HEK293T (cell line): ENCODE data around the gene RPP38.

Experiments
- BHLHE40 ChIP-seq: fragments of 450-650 bp; IDR thresholded peaks from 2 replicates; pipeline ENCODE4 v1.6.1; 2016; ENCODE audit warnings: mild to moderate bottlenecking, moderate library complexity, borderline replicate concordance
- FOXA1 ChIP-seq: fragments of 450-650 bp; IDR thresholded peaks from 2 replicates; pipeline ENCODE4 v1.6.1; 2016; ENCODE audit warnings: mild to moderate bottlenecking
- FOXK2 ChIP-seq: fragments of 450-650 bp; IDR thresholded peaks from 2 replicates; pipeline ENCODE4 v1.6.1; 2016; ENCODE audit warnings: mild to moderate bottlenecking
- FOXM1 ChIP-seq: fragments of 450-650 bp; IDR thresholded peaks from 2 replicates; pipeline ENCODE4 v1.6.1; 2017; ENCODE audit warnings: mild to moderate bottlenecking, borderline replicate concordance
- HDGF ChIP-seq: fragments of 450-650 bp; IDR thresholded peaks from 2 replicates; pipeline ENCODE4 v1.6.1; 2017; ENCODE audit warnings: antibody characterized with exemption, borderline replicate concordance
- NFRKB ChIP-seq: fragments of 450-650 bp; IDR thresholded peaks from 2 replicates; pipeline ENCODE4 v1.6.1; 2016; ENCODE audit warnings: mild to moderate bottlenecking, moderate library complexity
- SP1 ChIP-seq: fragments of 450-650 bp; IDR thresholded peaks from 2 replicates; pipeline ENCODE4 v1.6.1; 2017
- ZNF384 ChIP-seq: fragments of 450-650 bp; IDR thresholded peaks from 2 replicates; pipeline ENCODE4 v1.6.1; 2016

- no peak for TF ChIP-seq SP1
- no peak for TF ChIP-seq FOXM1
- no peak for TF ChIP-seq FOXA1
- TF ChIP-seq ZNF384 = no peak
- no peak for TF ChIP-seq BHLHE40
- no peak for TF ChIP-seq HDGF
- TF ChIP-seq FOXK2 = no peak
- no peak for TF ChIP-seq NFRKB
Observed at GRCh38 chr10:15059914-15060313, 37.2 kb upstream of the RPP38 start.
